Non-pigmented ciliary epithelial cell (primary cell): ENCODE measurements around the gene PCDHA4.
"Not testable (repeated sequence)": the region's sequence is repeated elsewhere in the genome, so short reads cannot be mapped to it uniquely, and the experiment has no call there.

ENCODE experiments used
- DNase-seq: peaks from one replicate; pipeline ENCODE4 v3.0.0-alpha.2; 2010; ENCODE audit warnings: low read depth

The PCDHA4 gene

GRCh38 chr5:140806834-140807775, at the start of gene PCDHA4:
PCDHA4 (plus strand) TSS chr5:140807068.
- no peak for DNase-seq

GRCh38 chr5:140764177-140764973, 42.5 kb upstream of the PCDHA4 start:
- DNase-seq, result no peak

GRCh38 chr5:140767444-140767843, 39.4 kb upstream of the PCDHA4 start:
- DNase-seq, result no peak

DNA sequence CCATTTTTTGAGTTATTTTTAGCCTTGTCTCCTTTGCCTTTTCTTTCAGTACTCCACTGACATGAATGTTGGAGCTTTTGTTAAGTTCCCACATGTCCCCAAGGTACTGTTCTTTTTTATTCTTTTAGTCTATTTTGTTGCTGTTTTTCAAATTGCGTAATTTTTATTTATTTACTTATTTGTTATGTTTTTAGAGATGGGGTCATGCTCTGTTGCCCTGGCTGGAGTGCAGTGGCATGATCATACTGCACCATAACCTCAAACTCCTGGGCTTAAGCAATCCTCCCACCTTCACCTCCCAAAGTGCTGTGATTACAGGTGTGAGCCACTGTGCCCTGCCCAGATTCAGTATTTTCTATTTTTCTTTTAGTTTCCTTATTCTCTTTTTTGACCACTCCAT, 26.4 kb upstream of the PCDHA4 start:
- no peak for DNase-seq

GRCh38 chr5:140785905-140786686, 20.8 kb upstream of the PCDHA4 start, which contains the start of gene PCDHA1:
PCDHA1 (plus strand) TSS chr5:140786140.
- no peak for DNase-seq

DNA sequence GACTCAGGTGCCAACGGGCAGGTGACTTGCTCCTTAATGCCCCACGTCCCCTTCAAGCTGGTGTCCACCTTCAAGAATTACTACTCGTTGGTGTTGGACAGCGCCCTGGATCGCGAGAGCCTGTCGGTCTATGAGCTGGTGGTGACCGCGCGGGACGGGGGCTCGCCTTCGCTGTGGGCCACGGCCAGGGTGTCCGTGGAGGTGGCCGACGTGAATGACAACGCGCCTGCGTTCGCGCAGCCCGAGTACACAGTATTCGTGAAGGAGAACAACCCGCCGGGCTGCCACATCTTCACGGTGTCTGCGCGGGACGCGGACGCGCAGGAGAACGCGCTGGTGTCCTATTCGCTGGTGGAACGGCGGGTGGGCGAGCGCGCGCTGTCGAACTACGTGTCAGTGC, 19.4 kb upstream of the PCDHA4 start:
- not testable (repeated sequence) for DNase-seq

GRCh38 chr5:140787849-140788504, 18.9 kb upstream of the PCDHA4 start:
- DNase-seq, result not testable (repeated sequence)

DNA sequence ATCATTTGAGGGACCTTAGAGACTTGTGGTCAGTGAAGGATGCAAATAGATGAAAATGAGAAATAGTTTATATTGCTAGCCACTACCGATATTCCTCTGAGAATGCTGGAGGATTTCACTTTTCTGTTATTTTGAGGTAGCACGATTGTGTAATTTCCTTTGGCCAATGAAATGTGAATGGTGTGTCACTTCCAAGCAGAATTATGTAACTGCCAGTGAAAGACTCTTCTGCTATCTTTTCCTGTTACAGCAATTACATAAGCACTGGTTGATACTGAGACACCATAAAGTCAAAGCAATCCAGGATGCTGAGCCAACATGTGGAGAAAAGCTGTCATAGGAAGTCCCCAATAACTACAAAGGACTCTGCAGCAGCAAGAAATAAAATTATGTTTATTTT, 15.8 kb upstream of the PCDHA4 start:
- DNase-seq, result no peak

GRCh38 chr5:140794595-140795258, 12.1 kb upstream of the PCDHA4 start, which contains the start of gene PCDHA2:
PCDHA2 (plus strand) TSS chr5:140794852.
- no peak for DNase-seq

- DNase-seq, result no peak
These were observed 11.6 kb upstream of the PCDHA4 start for GRCh38 chr5:140795259-140795641.

DNA sequence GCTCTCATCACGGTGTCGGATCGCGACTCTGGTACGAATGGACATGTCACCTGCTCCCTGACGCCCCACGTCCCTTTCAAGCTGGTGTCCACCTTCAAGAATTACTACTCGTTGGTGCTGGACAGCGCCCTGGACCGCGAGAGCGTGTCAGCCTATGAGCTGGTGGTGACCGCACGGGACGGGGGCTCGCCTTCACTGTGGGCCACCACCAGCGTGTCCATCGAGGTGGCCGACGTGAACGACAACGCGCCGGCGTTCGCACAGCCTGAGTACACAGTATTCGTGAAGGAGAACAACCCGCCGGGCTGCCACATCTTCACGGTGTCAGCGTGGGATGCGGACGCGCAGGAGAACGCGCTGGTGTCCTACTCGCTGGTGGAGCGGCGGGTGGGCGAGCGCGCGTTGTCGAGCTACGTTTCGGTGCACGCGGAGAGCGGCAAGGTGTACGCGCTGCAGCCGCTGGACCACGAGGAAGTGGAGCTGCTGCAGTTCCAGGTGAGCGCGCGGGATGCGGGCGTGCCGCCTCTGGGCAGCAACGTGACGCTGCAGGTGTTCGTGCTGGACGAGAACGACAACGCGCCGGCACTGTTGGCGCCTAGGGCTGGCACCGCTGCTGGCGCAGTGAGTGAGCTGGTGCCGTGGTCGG, 10.7 kb upstream of the PCDHA4 start:
- not testable (repeated sequence) for DNase-seq

- DNase-seq, result no peak
These were observed 10.2 kb upstream of the PCDHA4 start for GRCh38 chr5:140796718-140797095.

DNA sequence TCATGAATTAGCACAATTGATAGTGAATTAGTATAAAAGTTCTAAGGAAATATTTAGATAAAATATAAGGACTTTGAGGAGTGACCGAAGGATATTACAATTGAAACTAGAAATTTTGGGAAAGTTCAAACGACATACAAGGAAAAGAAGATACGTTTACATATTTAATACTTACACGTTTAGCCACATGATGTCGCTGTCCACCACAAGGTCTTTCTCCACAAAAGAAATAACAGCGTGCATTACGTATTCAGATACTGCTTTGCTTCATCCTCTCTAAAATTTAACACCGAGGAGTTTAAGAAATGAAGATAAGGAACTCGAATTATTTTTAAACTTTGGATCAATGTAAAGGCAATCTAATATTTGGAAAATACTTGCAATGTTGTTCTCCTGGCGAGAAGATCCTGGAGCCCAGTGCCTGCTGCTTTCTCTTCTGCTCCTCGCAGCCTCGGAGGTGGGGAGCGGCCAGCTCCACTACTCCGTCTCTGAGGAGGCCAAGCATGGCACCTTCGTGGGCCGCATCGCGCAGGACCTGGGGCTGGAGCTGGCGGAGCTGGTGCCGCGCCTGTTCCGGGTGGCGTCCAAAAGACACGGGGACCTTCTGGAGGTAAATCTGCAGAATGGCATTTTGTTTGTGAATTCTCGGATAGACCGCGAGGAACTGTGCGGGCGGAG, 5.9 kb upstream of the PCDHA4 start, which contains the start of gene PCDHA3:
TSS of gene PCDHA3 (plus strand) at position 242 of the 678 bp plus-strand sequence.
- DNase-seq, result no peak

DNA sequence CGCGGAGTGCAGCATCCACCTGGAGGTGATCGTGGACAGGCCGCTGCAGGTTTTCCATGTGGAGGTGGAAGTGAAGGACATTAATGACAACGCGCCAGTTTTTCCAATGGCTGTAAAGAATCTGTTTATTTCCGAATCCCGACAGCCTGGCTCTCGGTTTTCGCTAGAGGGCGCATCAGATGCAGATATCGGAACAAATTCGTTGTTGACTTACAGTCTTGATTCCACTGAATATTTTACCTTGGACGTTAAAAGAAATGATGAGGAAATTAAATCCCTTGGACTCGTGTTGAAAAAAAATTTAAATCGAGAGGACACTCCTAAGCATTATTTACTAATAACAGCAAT, 5.4 kb upstream of the PCDHA4 start:
- no peak for DNase-seq

DNA sequence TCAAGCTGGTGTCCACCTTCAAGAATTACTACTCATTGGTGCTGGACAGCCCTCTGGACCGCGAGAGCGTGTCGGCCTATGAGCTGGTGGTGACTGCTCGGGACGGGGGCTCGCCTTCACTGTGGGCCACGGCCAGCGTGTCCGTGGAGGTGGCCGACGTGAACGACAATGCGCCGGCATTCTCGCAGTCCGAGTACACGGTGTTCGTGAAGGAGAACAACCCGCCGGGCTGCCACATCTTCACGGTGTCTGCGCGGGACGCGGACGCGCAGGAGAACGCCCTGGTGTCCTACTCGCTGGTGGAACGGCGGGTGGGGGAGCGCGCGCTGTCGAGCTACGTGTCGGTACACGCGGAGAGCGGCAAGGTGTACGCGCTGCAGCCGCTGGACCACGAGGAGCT, 4.5 kb upstream of the PCDHA4 start:
- not testable (repeated sequence) for DNase-seq

- DNase-seq, result no peak
These were observed 4.0 kb upstream of the PCDHA4 start for GRCh38 chr5:140802781-140803271.

GRCh38 chr5:140808241-140808888, 1.5 kb downstream of the PCDHA4 start:
- DNase-seq, result not testable (repeated sequence)

DNA sequence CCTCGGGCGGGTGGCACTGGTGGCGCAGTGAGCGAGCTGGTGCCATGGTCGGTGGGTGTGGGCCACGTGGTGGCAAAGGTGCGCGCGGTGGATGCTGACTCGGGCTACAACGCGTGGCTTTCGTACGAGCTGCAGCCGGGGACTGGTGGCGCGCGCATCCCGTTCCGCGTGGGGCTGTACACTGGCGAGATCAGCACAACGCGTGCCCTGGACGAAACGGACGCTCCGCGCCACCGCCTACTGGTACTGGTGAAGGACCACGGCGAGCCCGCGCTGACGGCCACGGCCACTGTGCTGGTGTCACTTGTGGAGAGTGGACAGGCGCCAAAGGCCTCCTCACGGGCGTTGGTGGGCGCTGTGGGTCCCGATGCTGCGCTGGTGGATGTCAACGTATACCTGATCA, 2.0 kb downstream of the PCDHA4 start:
- no peak for DNase-seq
